Measurements from ENCODE around the gene GABBR1.

GABBR1 gene

DNA sequence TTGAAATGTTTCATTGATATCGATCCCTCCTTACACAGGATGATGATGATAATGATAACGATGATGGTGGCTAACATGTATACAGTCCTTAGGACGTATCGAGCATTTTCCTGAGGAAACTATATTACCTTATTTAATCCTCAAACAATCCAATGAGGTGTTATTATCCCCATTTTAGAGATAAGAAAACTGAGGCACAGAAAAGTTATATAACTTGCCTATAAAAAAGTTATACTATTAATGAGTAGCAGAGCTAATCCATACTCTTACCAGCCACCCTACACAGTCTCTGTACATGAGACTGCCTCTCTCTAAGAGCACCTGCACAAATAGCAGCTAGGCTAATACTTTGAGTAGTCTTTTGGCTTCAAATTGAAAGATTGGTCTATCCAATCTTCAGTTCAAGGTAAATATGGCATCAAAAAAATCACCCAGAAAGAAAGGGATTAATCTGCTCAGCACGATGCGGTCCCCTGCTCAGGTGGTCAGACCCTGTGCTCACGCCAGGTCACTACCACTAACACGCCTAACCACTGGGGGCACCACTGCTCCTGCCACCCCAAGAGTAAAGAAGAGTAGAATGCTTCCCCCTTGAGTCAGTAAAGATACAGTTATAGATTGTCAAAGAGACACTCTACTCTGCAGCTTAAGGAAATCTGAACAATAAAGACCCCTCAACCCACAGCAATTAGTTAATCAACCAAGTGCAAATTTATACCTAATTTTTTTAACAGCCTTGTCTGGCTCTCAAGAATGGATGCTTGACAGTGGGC, 15.0 kb downstream of the GABBR1 start:
- DNase-seq: no peak

GRCh38 chr6:29611426-29611825, 21.6 kb downstream of the GABBR1 start:
- no peak for DNase-seq

DNA sequence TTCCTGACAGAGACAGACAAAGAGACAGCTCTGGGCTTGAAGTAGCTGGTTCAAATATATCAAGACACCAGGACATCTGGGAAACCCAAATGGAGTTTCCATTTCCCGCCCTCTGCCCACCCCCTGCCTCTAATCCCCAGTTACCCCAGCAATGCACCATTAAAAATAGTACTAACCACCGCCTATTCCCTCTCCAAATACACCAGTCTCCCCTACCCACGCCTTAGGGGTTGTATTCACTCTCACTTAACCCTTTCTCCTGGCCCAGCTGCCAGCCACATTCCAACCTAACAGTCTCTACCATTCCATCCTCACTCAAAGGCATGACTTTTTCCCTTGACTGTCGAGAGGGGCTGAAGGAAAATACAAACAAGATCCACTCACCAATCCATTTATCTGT, 22.4 kb downstream of the GABBR1 start:
- no peak for DNase-seq

DNA sequence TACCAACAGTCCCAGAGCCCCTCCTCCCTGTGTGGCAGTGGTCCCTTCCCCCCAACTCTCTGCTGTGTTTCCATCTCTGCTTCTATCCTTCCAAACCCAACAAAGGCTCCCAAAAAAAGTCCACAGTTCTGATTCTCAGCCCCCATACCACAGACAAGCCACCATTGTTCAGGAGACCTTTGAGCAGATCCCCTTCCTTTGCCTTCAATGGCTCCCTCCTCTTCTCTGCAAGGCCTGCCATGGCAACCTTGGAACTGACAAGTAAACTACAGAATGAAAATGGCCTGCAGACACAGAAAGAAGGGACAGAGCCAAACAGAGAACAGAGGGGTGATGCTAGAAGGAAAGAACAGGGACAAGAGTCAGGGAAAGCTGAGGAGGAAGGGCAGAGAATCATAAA, 24.9 kb downstream of the GABBR1 start:
- DNase-seq: no peak

GRCh38 chr6:29603930-29604329, 29.1 kb downstream of the GABBR1 start:
- no peak for DNase-seq

DNA sequence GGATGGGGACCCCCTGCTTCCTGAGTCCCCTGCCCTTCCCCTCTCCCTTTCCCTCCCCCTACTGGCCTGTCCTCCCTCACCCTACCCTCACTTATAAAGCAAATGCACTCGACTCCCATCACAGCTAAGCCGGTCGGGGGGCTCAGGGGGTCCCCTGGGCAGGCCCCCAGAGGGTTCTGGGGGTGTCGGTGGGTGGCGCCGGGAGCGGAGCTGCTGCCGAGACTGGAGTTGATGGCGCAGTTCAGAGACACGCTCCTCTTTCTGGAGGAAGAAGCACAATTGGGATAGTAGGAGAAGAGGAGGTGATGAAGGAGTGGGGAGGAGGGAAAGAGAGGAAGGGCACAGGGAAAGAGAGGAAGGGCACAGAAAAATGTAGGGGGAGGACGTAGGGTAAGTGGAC, 29.5 kb downstream of the GABBR1 start:
- no peak for DNase-seq

- peak in 1 of 2 experiments; percentile 27 for DNase-seq
Measured at GRCh38 chr6:29602564-29603361, 30.2 kb downstream of the GABBR1 start.

GRCh38 chr6:29598172-29598747, 34.7 kb downstream of the GABBR1 start:
- DNase-seq: no peak

GRCh38 chr6:29597184-29597583, 35.8 kb downstream of the GABBR1 start:
- DNase-seq: no peak

DNA sequence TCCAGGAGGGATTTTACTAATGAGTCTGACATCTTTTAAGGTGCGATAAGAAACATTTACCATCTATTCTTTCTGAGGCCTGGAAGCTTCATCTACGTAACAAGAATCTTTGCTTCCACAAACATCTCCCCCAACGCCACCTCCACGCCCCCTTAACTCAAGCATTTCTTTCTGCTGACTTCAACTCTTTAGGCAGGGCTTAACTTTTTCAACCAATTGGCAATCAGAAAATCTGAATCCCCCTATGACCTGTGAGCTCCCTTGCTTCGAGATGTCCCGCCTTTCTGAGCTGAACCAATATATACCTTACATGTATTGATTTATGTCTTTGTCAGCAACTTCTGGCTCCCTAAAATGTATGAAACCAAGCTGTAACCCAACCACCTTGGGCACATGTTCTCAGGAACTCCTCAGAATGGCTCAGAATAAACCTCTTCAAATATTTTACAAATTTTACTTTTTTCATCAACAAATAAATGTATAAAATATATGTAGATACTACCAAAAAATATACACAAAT, 36.5 kb downstream of the GABBR1 start:
- DNase-seq: no peak

- no peak for DNase-seq
Measured at GRCh38 chr6:29593199-29593855, 39.7 kb downstream of the GABBR1 start.

GRCh38 chr6:29591677-29592076, 41.3 kb downstream of the GABBR1 start:
- no peak for DNase-seq

GRCh38 chr6:29590218-29590808, 42.7 kb downstream of the GABBR1 start:
- DNase-seq: no peak

DNA sequence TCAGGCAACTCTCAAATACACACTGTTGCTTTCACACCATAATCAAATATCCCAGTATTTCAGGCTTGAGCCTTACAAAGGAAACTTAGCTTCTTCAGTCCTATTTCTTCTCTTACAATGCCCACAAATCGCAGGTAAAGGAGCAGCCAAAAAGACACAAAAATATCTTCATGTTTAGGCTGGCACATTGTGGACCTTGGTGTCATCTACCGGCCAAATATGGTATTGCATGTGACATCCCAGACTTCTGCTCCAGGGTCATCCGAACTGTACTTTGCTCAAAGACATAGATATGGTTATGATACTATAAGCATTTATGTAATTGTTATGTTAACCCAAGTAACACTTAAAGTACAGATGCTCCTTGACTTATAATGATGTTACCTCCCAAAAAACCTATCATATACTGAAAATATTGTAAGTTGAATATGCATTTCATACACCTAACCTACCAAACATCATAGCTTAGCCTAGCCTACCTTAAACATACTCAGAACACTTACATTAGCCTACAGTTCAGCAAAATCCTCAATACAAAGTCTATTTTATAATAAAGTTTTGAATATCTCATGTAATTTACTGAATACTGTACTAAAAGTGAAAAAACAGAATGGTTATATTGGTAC, 43.4 kb downstream of the GABBR1 start:
- peak in 1 of 2 experiments; percentile 46 for DNase-seq

DNA sequence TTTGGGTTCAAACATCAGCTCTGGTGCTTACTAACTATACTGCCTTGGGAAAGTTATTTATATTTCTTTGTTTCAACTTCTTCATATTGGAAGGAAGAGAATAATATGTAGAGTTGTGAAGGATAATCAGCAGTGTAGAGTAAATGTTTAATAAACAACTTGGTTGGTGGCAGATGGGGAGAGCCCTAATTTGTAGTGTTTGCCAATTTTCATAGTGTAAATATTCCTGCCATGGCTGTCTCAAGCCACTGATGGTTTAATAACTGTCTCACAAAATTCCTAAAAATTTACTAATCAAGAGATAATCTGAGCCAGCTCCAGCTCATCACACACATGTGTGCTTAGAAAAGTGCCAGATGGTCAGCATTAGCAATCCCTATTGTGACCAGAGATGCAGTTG, 48.2 kb downstream of the GABBR1 start, which contains the start of gene OR2H2:
Gene OR2H2 (plus strand): TSS at position 301 of the 400 bp plus-strand sequence. CDS start 2,824 bp downstream, outside the sequence.
- DNase-seq: no peak

- no peak for DNase-seq
Measured at GRCh38 chr6:29577544-29577943, 55.4 kb downstream of the GABBR1 start.

DNA sequence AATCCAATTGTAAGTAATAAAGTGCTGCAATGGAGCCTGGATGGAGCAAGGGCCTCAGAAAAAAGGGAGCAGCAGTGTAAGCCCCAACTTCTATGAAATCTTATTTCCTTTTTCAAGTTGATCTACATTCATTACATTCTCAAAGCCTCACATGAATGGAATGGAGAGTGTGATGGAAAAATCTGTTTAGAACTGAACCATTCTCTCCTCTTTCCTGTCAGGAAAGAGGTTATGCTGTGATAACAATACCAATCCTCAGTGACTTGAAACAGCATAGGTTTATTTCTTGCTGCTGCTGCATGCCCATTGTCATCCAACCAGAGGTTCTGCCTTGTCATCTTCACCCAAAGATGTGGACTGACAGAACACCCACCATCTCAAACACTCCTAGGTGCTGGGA, 56.9 kb downstream of the GABBR1 start:
- no peak for DNase-seq

- DNase-seq: no peak
Measured at GRCh38 chr6:29567991-29568390, 65.0 kb downstream of the GABBR1 start.

DNA sequence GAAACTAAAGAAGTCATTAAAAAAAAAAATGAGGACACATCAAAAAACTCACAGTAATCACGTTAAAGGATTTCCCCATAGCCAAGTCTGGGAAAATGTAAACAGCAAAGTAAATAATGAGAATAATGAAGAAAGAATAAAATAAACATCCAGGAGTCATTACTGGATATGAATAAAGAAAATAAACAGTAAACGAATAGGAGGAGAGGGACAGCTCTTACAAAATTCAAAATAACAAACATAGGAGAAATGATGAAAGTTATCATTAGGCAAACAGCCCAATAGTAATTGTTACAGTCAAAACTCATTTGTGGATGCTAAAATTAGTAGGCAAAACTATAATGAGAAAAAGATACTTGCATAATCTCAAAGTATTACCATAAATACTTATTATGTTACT, 65.4 kb downstream of the GABBR1 start:
- DNase-seq: no peak

DNA sequence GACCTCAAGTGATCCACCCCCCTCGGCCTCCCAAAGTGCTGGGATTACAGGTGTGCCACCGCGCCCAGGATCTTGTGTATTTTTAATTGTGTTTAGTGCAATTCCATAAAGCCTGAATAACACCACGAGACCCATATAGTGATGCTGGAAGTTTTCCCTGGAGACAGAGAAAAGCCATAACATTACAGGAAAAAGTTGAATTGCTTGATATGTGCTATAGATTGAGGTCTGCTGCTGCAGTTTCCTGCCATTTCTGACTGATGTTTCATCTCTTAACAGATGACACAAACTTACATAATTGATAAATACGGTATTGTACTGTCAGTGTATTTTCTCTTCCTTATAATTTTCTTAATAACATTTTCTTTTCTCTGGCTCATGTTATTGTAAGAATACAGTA, 66.1 kb downstream of the GABBR1 start:
- DNase-seq: no peak

DNA sequence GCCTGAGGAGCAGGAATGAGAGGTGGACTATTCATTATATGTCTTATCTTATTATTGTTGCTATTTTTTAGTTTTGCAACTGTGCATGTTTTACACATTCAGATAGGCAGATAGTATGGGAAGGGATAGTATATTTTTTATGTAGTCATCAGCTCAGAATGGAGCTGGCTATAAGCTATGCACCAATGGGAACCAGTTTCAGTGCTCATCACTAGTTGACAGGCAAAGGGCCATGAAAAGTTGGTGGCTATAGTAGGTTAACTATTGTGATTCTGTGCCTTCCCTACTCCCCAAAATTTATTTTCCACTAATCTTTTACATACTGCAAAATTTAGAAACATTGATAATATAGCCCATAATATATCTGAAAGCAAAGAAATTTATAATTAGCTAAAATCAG, 68.1 kb downstream of the GABBR1 start:
- no peak for DNase-seq

- no peak for DNase-seq
Measured at GRCh38 chr6:29563435-29563965, 69.5 kb downstream of the GABBR1 start.
